Left renal pelvis (tissue), 4 donors: ENCODE results near the gene GNAS-AS1. TPM values are rescaled to one million over a fixed set of nuclear protein-coding genes. Genes with fewer than 3 reads are reported as not detected.

Experiments used
- DNase-seq, 4 donors: peaks; one replicate each; pipeline ENCODE4 v3.0.0-alpha.2; 2013; ENCODE audit warnings: low read depth in 4 of 4, low spot score in 3 of 4
- polyA plus RNA-seq, 4 donors: library from polyadenylated mRNA; unstranded; fragments of 120-200 nt; gene quantifications; one replicate each; pipeline ENCODE4 v1.2.1, GENCODE V29; 2013; ENCODE audit not compliant: insufficient read length in 4 of 4

GNAS-AS1 gene
- polyA plus RNA-seq, 4 donors = 0.67 to 1.8 (median 0.80) TPM

DNA sequence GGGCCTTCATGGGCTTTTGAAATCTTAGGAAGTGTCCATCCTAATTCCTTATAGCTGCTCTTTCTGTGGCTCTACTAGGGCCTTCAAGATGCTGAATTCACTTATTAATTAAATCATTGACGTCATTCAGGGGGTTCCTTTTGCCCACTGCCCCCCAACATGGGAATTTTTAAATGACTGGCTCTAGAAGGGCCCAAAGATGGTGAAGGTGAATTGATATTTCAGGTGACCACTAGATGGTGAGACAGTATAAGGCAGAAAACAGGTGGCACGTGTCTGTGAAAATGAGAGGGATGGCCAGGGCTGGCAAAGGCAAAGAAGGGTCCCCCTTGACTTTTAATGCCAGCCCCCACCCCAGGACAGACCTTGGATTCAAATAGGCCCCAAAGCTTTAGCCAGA lies 13.6 kb upstream of the GNAS-AS1 start:
- DNase-seq = no peak

DNA sequence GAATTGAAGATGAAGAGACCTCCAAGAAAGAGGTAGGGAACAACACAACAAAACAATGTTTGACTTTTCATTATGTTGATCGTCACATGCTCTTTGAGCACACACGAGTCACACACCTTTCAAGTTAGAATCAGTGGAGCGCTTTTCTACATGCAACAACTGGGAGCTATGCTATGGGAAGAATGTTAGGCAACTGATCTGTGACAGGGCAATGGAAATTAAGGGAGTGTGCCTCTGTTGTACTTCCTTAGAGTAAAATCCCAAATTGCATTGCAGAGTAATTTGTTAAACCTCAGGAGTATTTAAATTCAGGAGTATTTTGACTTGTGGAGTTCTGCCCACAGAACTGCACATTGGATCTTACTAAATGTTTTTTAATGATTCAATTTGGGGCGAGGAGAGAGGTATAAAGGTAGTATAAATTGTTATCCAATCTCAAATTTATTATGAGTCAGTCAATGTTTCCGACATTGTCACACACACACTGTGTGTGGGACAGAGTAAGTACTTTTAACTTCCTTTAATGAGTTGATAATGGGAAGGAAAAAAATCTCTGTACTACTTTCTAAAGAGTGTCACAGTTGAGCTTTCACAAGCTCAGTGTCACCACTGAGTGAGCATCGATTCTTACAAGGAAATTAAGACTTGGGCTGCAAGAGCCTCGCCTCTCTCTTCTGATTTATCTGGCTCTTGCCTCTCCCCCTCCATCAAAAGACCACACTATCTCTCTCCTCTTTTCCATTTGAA lies 12.5 kb upstream of the GNAS-AS1 start:
- DNase-seq = no peak

DNA sequence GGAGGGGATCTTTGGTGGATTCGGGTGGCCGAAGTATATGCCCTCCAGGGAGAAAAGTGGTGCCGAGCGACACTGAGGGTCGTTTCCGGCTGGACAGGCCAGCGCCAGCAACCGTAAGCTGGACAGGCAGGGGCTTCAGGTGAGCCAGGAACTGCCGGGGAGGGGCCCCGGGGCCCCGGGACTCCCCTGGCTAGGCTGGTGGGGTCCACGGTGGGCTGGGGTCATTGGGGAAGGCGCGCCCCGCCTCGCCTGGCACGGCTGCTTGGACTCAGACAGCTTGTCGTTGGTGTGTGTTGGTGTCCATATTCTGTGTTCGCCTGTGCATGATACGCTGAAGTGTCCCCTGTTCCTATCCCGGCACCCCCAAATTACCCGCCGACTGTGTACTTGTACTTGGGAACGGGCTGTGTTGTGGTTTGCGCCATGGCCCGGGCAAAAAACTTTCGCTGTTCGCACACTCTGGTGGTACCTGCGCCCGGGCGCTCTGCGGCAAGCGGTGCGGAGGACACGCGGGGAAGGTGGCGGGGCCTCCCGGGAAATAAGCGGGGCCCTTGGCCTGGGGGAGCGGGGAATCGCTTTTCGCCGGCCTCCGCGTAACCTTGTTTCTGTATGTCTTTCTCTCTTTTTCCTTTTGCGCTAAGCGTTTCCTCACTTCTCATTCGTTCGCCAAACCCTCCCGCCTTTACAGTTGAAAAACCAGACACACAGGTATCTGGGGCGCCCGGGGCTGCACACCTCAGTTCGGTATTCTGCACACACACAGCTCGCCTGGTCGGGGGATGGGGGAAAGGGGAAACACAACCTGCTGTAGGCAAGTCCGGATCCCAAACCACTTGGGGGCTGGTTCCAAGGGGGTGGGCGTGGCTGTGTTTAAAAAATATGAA lies 5.0 kb upstream of the GNAS-AS1 start:
- DNase-seq = no peak

DNA sequence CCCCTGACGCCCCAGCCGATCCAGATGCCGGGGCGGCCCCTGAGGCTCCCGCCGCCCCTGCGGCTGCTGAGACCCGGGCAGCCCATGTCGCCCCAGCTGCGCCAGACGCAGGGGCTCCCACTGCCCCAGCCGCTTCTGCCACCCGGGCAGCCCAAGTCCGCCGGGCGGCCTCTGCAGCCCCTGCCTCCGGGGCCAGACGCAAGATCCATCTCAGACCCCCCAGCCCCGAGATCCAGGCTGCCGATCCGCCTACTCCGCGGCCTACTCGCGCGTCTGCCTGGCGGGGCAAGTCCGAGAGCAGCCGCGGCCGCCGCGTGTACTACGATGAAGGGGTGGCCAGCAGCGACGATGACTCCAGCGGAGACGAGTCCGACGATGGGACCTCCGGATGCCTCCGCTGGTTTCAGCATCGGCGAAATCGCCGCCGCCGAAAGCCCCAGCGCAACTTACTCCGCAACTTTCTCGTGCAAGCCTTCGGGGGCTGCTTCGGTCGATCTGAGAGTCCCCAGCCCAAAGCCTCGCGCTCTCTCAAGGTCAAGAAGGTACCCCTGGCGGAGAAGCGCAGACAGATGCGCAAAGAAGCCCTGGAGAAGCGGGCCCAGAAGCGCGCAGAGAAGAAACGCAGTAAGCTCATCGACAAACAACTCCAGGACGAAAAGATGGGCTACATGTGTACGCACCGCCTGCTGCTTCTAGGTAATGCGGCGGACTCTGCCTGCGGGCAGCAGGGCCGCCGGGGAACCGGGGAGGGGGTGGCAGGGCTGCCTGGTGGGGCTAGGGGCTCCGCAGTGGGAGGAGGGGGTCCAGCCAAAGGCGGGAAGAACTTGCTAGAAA lies 4.2 kb upstream of the GNAS-AS1 start:
- DNase-seq = no peak

DNA sequence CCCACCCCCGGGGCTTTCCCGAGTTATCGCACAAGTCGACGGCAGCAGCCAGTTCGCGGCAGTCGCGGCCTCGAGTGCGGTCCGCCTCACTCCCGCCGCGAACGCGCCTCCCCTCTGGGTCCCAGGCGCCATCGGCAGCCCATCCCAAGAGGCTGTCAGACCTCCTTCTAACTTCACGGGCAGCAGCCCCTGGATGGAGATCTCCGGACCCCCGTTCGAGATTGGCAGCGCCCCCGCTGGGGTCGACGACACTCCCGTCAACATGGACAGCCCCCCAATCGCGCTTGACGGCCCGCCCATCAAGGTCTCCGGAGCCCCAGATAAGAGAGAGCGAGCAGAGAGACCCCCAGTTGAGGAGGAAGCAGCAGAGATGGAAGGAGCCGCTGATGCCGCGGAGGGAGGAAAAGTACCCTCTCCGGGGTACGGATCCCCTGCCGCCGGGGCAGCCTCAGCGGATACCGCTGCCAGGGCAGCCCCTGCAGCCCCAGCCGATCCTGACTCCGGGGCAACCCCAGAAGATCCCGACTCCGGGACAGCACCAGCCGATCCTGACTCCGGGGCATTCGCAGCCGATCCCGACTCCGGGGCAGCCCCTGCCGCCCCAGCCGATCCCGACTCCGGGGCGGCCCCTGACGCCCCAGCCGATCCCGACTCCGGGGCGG lies 3.4 kb upstream of the GNAS-AS1 start:
- no peak for DNase-seq

DNA sequence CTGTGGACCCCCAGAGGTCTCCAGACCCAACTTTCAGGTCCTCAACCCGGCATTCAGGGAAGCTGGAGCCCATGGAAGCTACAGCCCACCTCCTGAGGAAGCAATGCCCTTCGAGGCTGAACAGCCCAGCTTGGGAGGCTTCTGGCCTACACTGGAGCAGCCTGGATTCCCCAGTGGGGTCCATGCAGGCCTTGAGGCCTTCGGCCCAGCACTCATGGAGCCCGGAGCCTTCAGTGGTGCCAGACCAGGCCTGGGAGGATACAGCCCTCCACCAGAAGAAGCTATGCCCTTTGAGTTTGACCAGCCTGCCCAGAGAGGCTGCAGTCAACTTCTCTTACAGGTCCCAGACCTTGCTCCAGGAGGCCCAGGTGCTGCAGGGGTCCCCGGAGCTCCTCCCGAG lies 2.8 kb upstream of the GNAS-AS1 start:
- DNase-seq = no peak

DNA sequence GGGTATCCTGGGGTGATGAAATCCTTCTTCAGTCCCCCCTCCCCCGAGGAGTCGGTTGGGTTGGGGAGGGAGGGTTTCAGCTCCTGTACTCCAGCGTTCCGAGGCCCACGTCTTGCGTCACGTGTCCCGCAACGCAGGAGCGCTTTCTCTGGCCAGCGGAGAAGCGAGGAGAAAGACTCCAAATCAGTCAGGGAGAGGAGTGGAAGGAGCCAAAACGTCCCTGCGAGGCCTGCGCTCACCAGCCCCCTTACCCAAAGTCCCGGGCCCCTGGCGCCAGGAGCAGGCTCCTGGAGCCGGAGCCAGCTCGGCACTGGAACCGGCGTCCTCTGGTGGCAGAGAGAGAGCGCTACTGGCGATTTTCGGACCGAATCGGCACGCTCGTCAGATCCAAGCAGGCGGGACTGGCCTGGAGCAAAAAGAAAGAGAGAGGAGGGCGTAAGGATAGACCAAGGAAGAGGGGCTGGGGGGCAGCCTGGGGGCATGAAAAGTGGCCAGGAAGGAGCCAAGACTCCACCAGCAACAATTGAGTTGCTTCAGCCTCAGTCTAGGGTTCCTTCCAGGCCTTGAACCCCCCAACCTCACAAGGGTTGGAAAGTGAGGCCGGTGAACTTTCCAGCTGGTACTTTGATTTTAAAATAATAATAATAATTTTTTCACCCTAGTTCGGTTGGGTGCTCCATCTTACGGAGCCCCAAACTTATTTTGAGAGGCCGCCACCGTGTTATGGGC lies 2.0 kb upstream of the GNAS-AS1 start, which contains the start of gene GNAS:
Gene GNAS, plus strand, starts transcription at position 174 of the 729 bp plus-strand sequence.
- DNase-seq = peak in 1 of 4 donors; percentile 51

DNA sequence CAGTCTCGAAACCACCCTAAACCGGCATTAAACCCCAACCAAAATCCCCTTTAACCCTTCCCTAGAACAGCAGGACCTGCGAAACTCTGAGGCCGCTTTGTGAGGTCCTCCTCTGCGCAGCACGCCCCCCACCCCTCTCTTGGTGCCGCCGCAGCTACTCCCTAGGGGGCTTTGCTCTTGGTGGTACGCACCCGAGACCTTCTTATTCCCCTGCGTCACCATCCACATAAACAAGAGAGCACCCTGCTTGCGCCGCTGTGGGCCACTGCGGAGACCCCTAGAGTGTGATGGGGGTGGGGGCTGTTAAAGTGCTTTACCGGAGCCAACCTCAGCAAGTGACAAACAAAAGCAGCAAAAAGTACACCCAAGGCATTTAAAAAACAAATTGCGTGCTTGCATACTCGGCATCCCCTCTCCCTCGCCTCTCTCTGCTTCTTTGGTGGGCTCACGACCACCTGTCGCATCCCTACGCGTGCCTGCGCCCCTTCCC lies 1.3 kb upstream of the GNAS-AS1 start:
- DNase-seq = no peak

DNA sequence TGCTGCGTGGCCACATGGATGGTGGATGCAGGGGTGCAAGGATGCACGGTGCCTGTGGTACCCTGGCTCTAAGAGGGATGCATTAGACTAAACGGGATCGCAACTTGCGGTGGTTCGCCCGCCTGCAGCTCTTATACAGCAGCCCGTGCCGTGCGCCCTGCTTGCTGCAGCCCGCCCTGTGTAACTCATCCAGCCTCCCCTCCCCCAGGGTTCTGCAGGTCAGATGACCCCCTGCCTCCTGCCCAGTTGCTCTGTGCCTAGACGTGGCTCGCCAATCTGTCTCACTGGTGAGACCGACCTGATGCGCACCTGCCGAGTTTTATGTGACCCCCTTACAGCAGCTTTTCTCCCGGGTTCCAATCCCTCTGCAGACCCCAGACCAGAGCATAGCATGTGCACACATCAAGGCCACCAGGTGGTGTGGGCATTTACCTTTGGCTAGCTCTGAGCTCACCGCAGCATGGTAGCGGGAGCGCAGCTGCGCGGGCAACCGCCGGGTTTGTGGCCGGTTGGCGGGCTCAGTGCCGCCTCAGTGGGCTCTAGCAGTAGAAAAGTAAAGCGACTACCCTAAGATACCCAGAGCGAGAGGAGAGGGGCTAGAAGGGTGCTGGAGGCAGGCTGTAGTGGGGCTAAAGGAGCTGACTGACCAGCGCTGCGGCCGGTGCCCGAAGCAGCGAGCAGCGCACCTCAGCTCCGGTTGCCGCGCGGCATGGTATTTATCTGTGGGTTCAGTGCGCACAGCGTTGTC lies 693 bp upstream of the GNAS-AS1 start:
- no peak for DNase-seq

DNA sequence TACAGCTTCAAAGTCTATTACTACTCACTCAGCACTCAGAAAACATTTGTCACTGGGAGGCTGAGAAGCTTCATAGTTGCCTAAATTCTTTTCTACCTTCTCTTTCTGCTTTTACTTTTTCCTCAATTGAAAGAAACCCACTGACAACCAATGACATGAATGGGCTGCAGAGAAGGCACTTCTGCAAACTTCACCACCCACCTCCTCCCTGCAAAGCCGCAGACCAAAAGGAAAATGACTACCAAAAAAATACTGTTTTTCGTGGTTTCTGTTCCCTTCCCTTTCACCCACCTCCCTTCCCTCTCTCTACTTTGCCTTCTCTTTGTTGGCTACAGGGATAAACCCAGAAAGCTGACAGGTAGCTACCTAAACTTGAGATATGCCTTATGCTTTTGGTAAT lies 3.2 kb downstream of the GNAS-AS1 start:
- no peak for DNase-seq

DNA sequence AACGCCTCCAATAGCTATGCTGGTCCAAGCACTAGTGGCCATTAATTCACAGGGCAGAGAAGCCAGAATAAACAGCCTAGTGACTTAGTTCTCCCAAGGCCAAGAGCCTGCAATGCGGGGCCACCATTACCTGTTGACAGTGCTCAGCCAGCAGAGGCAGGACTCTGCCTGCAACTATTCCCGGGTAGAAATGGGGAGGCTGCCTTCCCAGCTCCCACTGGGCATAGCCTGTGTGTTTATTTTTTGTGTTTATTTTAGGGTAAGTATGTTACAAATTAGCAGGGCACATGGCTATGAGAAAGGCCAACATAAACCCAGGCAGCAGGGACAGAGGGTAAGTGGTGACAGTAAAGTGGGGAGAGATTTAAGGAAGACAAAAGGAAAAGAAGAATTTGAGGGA lies 5.0 kb downstream of the GNAS-AS1 start:
- DNase-seq = no peak

DNA sequence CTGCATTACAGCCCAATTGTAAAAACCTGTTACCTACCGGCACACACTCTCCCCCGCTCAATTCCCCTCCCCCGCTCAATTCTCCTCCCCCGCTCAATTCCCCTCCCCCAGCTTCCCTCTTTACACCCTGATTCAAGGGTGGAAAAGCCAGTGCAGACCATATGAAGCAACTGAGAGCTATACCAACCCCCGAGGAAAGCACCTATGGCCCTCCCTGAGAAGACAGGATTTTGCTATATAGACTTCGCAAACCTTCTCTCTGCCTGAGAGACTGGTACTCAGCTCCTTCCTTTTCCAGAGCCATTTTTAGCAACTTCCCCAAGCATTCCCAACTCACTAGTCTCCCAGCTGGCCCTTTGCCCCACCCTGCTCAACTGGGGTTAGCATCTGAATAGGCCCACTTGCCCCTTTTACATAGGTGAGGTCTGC lies 7.6 kb downstream of the GNAS-AS1 start:
- no peak for DNase-seq

DNA sequence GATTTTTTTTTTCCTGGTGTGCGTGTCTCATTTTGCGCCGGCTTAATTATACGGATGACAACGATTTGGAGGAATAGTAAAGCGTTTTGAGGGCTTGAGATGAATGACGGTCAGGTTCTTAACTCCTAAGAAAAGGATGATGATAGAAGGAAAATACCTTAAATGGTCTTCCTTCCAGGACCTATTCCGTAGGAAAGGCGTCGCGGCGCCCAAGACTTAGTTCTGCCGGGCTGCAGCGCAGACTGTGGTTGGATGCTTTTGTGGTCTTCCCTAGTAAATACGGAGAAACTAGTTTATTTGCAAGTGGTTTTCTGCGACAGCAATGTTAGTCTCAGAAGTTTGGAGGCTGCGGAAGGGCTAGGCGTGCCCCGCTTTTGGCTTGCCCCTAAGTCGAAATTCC lies 8.4 kb downstream of the GNAS-AS1 start:
- DNase-seq = no peak

DNA sequence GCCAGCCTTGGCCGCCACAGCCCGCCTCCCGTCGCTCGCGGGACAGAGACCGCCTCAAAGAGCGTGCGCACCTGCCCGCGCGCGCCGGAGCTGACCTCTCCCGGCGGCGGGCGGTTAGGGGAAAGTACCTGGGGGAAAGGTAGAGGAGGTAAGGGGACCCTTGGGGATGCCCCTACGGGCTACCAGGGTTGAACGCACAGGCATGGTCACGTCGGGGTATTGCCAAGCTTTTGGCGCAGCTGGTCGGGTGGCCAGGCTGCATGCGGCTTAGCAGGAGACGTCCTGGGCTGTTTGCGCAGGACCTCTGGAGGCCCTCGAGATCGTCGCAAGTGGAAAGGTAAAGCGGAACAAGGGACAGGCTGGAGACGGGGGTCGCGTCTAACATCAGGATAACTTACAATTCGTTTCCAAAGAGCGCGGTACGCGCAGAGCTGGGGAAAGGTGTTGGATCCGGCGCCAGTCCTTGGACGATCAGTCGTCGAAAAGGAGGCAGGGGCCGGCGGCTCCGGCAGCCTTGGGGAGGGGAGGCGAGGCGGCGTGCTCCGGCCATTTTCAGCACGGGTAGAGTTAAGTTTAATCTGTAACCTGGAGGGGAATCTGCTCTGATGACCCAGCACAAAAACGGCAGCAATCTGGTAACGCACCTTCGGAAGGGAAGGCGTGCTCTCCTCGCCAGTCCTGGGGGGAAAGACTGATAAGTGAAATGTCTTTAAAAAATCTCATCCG lies 9.0 kb downstream of the GNAS-AS1 start:
- no peak for DNase-seq

DNA sequence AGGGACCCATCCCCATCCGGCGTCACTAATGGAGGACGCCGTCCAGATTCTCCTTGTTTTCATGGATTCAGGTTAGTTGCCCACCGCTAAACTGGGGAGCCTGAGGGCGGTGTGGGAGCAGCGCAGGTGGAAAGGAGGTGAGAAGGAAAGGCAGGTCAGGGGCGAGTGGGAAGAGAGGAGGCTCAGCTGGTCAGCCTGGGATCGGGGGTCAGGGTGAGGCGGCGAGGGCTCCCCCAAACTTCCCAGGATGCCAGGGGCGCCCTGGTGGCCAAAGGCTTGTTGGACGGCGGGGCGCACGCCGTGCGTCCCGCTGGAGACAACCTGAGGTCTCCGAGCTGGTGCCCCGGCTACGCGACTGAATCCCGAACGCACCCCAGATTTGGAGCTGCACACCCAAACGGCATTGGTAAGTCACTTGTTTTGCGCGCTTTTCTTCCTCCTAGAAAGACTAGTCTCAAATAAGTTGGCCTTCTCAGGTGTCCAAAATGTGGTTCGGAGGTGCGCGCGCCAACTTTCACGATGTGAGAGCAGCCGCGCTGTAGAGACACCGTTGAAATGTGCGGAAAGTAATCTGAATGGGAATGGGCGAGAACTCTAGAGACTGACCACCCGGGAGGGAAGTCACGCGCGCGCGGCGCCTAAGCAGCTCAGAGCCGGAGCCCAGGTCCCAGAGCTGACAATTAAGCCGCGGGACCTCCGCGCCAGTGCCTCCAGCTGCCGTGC lies 9.7 kb downstream of the GNAS-AS1 start:
- no peak for DNase-seq

DNA sequence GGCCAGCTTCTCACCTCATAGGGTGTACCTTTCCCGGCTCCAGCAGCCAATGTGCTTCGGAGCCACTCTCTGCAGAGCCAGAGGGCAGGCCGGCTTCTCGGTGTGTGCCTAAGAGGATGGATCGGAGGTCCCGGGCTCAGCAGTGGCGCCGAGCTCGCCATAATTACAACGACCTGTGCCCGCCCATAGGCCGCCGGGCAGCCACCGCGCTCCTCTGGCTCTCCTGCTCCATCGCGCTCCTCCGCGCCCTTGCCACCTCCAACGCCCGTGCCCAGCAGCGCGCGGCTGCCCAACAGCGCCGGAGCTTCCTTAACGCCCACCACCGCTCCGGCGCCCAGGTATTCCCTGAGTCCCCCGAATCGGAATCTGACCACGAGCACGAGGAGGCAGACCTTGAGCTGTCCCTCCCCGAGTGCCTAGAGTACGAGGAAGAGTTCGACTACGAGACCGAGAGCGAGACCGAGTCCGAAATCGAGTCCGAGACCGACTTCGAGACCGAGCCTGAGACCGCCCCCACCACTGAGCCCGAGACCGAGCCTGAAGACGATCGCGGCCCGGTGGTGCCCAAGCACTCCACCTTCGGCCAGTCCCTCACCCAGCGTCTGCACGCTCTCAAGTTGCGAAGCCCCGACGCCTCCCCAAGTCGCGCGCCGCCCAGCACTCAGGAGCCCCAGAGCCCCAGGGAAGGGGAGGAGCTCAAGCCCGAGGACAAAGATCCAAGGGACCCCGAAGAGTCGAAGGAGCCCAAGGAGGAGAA lies 10.5 kb downstream of the GNAS-AS1 start:
- DNase-seq = no peak

DNA sequence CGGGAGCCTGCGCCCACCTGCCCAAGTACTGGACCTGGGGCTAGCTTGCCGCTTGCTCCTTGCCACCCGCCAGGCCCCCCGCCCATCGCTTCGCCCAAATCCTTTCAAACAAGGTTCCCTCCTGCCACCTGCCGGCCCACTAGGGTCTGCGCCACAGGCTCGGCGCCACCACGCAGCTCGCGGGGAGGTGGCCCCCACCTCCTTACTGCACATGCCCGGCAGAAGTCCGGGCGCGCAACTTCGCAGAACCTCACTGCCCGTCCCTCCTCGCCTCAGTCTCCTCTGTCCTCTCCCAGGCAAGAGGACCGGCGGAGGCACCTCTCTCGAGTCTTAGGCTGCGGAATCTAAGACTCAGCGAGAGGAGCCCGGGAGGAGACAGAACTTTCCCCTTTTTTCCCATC lies 11.2 kb downstream of the GNAS-AS1 start:
- DNase-seq = no peak
